Type B pancreatic cell (in vitro differentiated cells): Measurements from ENCODE around the gene AFAP1. TPM values are rescaled to one million over a fixed set of nuclear protein-coding genes. Genes with fewer than 3 reads are reported as not detected.
A peak's percentile ranks its signal among the peaks of the same experiment; 100 is the strongest.

Experiments
- DNase-seq: peaks from one replicate; pipeline ENCODE4 v3.0.0; 2021; ENCODE audit warnings: mixed read lengths; ENCODE audit not compliant: unreplicated experiment; ENCODE audit errors: extremely low spot score
- H3K27ac Mint-ChIP-seq: 2 replicates; pipeline ENCODE4 v1.8.0; 2021; ENCODE audit warnings: mild to moderate bottlenecking, mixed read lengths
- H3K27me3 Mint-ChIP-seq: 2 replicates; pipeline ENCODE4 v1.8.0; 2021; ENCODE audit warnings: mixed read lengths
- H3K36me3 Mint-ChIP-seq: 2 replicates; pipeline ENCODE4 v1.8.0; 2021; ENCODE audit warnings: mixed read lengths
- H3K4me1 Mint-ChIP-seq: one replicate; pipeline ENCODE4 v1.8.0; 2021; ENCODE audit warnings: mixed read lengths; ENCODE audit not compliant: unreplicated experiment
- H3K4me3 Mint-ChIP-seq: 2 replicates; pipeline ENCODE4 v1.8.0; 2021; ENCODE audit warnings: mild to moderate bottlenecking, mixed read lengths
- H3K9me3 Mint-ChIP-seq: 2 replicates; pipeline ENCODE4 v1.8.0; 2021; ENCODE audit warnings: mixed read lengths
- CTCF ChIP-seq: fragments of 200-600 bp; sonication (generic); conservative IDR thresholded peaks from 2 replicates; pipeline ENCODE4 v1.5.0; 2021; ENCODE audit warnings: antibody characterized with exemption, mild to moderate bottlenecking
- total RNA-seq: library from RNA; stranded (reverse); gene quantifications from 2 replicates; pipeline ENCODE4 v1.2.1, GENCODE V29; 2021; ENCODE audit warnings: low replicate concordance

The AFAP1 gene
- total RNA-seq, 1 donor from 2014 or later: 36.6 TPM

- Mint-ChIP-seq H3K27me3 (no peaks in the 10 kb centered on the region), H3K36me3 (no peaks in the 10 kb centered on the region), H3K4me1 (peaks cover 14% of the 10 kb centered on the region), H3K9me3 (no peaks in the 10 kb centered on the region), H3K27ac (no peak overlapping the region), H3K4me3 (no peak overlapping the region)
- DNase-seq: no peak
- TF ChIP-seq CTCF: no peak
Observed at GRCh38 chr4:7985072-7985471, 45.4 kb upstream of the AFAP1 start.

GRCh38 chr4:7984286-7984925, 44.7 kb upstream of the AFAP1 start:
- H3K27ac Mint-ChIP-seq: no peak overlapping the region
- no peak for DNase-seq
- H3K9me3 Mint-ChIP-seq: no peaks in the 10 kb centered on the region
- no peak overlapping the region for H3K4me3 Mint-ChIP-seq
- no peak for TF ChIP-seq CTCF
- H3K27me3 Mint-ChIP-seq: no peaks in the 10 kb centered on the region
- peaks cover 18% of the 10 kb centered on the region for H3K4me1 Mint-ChIP-seq
- no peaks in the 10 kb centered on the region for H3K36me3 Mint-ChIP-seq

DNA sequence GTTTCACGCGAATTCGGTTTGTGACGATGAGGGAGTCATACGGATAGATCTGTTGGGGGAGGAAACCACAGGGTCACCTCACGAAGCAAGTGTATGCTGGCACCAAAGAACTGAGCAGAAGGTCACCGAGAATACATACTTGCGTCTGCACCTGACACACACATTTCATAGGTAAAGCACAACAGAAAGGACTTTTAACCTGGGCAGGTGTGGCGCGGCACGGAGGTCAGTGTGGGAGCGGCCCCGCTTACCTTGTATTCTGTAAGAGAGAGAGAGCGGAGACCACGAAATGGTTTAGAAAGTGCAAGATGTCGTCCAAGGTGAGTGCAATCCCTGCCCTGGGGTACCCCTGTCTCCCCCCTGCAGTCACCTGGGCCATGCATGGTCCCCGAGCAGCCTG, 43.6 kb upstream of the AFAP1 start:
- DNase-seq: no peak
- Mint-ChIP-seq H3K27me3 (no peaks in the 10 kb centered on the region), H3K4me3 (no peak overlapping the region), H3K27ac (no peak overlapping the region), H3K4me1 (peaks cover 21% of the 10 kb centered on the region), H3K36me3 (no peaks in the 10 kb centered on the region), H3K9me3 (no peaks in the 10 kb centered on the region)
- TF ChIP-seq CTCF: no peak

DNA sequence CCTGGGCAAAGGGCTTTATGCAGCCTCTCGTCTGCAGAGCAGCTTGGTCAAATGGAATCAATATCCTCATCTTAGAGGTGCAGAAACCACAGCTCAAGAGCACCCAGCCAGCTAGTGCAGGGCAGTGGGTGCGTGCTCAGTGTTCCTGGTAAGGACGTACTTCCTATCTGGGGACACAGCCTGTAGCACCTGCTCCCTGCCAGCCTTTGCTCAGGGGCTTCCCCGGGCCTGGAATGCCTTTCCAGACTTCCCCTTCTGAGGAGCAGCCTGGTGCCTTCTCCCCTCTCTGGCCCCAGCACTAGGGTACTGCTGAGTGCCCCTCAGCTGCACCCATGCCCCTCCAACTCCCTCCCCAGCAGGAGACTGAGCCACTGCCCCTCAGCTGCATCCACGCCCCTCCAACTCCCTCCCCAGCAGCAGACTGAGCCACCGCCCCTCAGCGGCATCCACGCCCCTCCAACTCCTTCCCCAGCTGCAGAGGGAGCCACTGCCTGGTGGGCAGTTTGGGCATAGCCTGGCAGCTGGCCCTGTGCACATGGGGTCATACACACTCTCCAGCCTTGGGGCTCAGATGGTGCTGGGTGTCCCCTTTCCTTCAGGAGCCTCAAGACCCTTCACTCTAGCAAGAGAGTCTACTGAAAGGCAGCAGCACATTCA, 42.2 kb upstream of the AFAP1 start:
- no peaks in the 10 kb centered on the region for H3K27me3 Mint-ChIP-seq
- peak overlapping the region; percentile 29 for H3K27ac Mint-ChIP-seq
- no peak overlapping the region for H3K4me3 Mint-ChIP-seq

DNA sequence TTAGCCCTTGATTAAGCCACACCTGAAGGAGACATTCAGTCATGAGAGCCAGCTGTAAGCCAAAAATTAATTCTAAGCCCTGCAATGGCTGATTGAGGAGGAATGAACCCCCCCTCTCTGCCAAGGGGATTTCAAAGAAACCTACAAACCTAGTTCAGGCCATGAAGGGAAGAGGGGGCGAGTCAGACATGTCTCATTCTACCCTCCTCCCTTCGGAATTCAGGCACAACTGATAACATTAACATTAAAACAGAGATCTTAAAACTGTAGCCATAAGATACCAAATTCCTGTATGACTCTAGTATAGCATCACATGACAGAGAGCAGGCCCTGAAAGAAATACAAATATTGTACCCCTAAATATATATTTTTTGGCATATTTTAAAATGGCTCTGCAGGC, 40.4 kb upstream of the AFAP1 start:
- H3K36me3 Mint-ChIP-seq: no peaks in the 10 kb centered on the region
- H3K27ac Mint-ChIP-seq: no peak overlapping the region
- no peak overlapping the region for H3K4me3 Mint-ChIP-seq
- DNase-seq: no peak
- no peaks in the 10 kb centered on the region for H3K9me3 Mint-ChIP-seq
- H3K27me3 Mint-ChIP-seq: no peaks in the 10 kb centered on the region
- no peak for TF ChIP-seq CTCF
- H3K4me1 Mint-ChIP-seq: peaks cover 12% of the 10 kb centered on the region

More for the DNA sequence above, 42.2 kb upstream of the AFAP1 start:
- peaks cover 21% of the 10 kb centered on the region for H3K4me1 Mint-ChIP-seq
- H3K9me3 Mint-ChIP-seq: no peaks in the 10 kb centered on the region
- DNase-seq: no peak
- no peak for TF ChIP-seq CTCF
- no peaks in the 10 kb centered on the region for H3K36me3 Mint-ChIP-seq
